Ascending aorta (tissue), 2 donors: Measurements from ENCODE around the gene JAK1. TPM values are rescaled to one million over a fixed set of nuclear protein-coding genes. Genes with fewer than 3 reads are reported as not detected.

Experiments
- DNase-seq, 2 donors: peaks; one replicate each; pipeline ENCODE4 v3.0.0-alpha.2; 2019; ENCODE audit warnings: low spot score in 2 of 2
- H3K27ac ChIP-seq, 2 donors: fragments of 200-600 bp; sonication (generic); one replicate each; pipeline ENCODE4 v1.5.1; 2016 to 2017; ENCODE audit warnings: mild to moderate bottlenecking in 1 of 2
- H3K27me3 ChIP-seq: fragments of 200-600 bp; sonication (generic); one replicate; pipeline ENCODE4 v1.5.1; 2017
- H3K36me3 ChIP-seq, 2 donors: fragments of 200-600 bp; sonication (generic); one replicate each; pipeline ENCODE4 v1.5.1; 2016
- H3K4me1 ChIP-seq, 2 donors: fragments of 200-600 bp; sonication (generic); one replicate each; pipeline ENCODE4 v1.5.1; 2016 to 2017; ENCODE audit warnings: mild to moderate bottlenecking in 1 of 2
- H3K4me3 ChIP-seq, 2 donors: fragments of 200-600 bp; sonication (generic); one replicate each; pipeline ENCODE4 v1.5.1; 2016 to 2017; ENCODE audit warnings: mild to moderate bottlenecking in 1 of 2
- H3K9me3 ChIP-seq, 2 donors: fragments of 200-600 bp; sonication (generic); one replicate each; pipeline ENCODE4 v1.5.1; 2016
- intact Hi-C: fragments of 100-400 bp; cut with DNase I; formaldehyde crosslinking; loops from one replicate; pipeline ENCODE4 v1.15.1; 2023
- total RNA-seq: library from RNA; depleted of rRNA; stranded (reverse); fragments of >200 nt; gene quantifications from one replicate; pipeline ENCODE4 v1.1.0, GENCODE V29; 2016
- TF ChIP-seq, protein P1 (sequence below), 3 experiments: fragments of 200-600 bp in 2 of 3; fragments of 450-650 bp in 1 of 3; sonication (generic) in 2 of 3; IDR thresholded peaks; one replicate each; pipeline ENCODE4 v1.5.1; 2016 to 2019; ENCODE audit warnings: antibody characterized with exemption in 3 of 3, mild to moderate bottlenecking in 1 of 3, moderate library complexity in 1 of 3

The JAK1 gene
- total RNA-seq, 1 donor from 2014 or later, result 53.5 TPM

DNA sequence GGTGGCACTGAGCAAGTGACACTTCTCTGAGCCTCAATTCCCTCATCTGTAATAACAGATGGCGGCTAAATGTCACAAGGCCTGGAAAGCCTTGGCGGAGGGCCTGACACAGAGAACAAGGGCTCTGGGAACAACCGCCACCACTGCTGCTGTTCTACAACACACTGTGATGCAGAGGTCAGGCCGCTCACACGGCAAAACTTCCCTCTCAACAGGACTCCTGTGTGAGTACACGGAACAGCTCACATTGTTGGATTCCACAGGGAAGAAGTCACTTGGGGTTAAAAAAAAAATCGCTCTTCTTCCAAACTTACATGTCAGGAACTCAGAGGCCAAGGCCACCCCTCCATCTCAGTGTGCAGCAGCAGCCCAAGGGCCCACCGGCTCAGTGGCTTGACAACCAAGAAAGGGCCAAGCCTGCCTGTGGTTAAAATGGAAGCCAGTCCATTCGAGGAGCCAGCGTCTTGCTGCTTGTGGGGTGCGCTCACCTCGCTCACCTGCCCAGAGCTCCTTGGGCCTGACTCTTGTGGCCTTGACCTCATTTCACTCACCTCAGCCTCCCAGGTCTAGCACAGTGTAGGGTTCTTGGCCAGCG, 120.4 kb downstream of the JAK1 start:
- Histone ChIP-seq H3K27me3 (no peaks in the 10 kb centered on the region), H3K4me3 (no peak overlapping the region), H3K36me3 (peaks cover 46 to 73% of the 10 kb centered on the region in 2 donors), H3K9me3 (no peaks in the 10 kb centered on the region), H3K27ac (no peak overlapping the region), H3K4me1 (peaks cover 0 to 7% of the 10 kb centered on the region in 2 donors)
- intact Hi-C loops, result no loop called here
- TF ChIP-seq, protein P1, sequence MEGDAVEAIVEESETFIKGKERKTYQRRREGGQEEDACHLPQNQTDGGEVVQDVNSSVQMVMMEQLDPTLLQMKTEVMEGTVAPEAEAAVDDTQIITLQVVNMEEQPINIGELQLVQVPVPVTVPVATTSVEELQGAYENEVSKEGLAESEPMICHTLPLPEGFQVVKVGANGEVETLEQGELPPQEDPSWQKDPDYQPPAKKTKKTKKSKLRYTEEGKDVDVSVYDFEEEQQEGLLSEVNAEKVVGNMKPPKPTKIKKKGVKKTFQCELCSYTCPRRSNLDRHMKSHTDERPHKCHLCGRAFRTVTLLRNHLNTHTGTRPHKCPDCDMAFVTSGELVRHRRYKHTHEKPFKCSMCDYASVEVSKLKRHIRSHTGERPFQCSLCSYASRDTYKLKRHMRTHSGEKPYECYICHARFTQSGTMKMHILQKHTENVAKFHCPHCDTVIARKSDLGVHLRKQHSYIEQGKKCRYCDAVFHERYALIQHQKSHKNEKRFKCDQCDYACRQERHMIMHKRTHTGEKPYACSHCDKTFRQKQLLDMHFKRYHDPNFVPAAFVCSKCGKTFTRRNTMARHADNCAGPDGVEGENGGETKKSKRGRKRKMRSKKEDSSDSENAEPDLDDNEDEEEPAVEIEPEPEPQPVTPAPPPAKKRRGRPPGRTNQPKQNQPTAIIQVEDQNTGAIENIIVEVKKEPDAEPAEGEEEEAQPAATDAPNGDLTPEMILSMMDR (IDR thresholded peaks at IDR 0.05), result no peak
- no peak for DNase-seq

DNA sequence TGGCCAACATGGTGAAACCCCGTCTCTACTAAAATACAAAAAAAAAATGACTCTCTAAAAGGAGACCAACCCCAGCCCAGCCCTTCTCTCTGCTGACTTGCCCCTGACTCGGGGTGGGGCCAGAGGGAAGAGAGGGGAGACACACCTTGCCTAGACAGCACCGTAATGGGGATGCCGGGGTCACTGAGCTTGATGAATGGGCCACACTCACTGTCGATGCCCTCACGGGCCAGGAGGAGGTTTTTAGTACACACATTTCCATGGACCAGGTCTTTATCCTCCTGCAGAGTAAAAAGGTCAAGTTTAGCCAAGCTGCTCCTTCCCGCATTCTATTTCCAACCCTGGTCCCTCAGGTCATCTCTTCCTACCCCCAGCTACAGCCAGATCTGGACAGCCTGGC, 121.7 kb downstream of the JAK1 start:
- Histone ChIP-seq H3K27ac (no peak overlapping the region), H3K27me3 (no peaks in the 10 kb centered on the region), H3K4me1 (peaks cover 0 to 7% of the 10 kb centered on the region in 2 donors), H3K4me3 (no peak overlapping the region), H3K36me3 (peaks cover 47 to 73% of the 10 kb centered on the region in 2 donors), H3K9me3 (no peaks in the 10 kb centered on the region)
- no peak for DNase-seq
- intact Hi-C loops, result no loop called here
- TF ChIP-seq, protein P1 (IDR thresholded peaks at IDR 0.05), result no peak

DNA sequence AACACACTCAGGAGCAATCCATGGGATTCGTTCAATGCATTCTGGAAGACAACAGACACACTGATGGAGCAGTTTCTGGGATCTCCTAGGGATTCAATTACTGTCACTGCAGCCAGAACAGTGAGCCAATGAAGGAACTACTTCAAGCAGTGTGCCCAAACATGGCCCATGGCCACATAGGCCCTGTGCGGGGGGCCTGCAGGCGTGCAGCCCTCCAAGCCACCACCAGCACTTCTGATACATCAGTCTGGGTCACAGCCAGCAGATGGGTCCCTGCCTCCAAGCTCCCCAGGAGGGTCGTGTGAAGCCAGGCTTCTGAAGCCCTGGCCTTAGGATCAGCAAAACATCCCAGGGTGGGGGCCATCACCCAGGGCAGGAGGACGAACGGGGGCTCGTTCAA, 122.2 kb downstream of the JAK1 start:
- Histone ChIP-seq H3K27me3 (no peaks in the 10 kb centered on the region), H3K4me1 (peaks cover 0 to 7% of the 10 kb centered on the region in 2 donors), H3K36me3 (peaks cover 48 to 73% of the 10 kb centered on the region in 2 donors), H3K27ac (no peak overlapping the region), H3K4me3 (no peak overlapping the region), H3K9me3 (no peaks in the 10 kb centered on the region)
- TF ChIP-seq, protein P1 (IDR thresholded peaks at IDR 0.05), result no peak
- no peak for DNase-seq
- intact Hi-C loops, result no loop called here

DNA sequence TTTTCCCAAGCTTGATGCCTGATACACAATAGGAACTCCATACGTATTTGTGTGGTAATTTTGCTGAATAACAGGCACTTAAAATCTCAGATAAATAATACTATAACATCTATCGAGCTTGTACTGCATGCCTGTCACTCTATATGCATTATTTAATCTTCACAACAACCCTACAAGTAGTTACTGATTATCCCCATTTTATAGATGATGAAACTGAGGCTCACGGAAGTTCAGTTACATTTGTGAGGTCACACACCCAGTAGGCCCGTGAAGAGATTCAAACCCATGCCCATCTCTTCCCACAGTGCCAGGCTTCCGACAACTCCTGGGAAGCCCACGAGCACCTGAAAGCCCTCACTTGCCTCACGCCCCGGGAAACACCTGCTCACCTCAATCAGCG, 122.7 kb downstream of the JAK1 start:
- Histone ChIP-seq H3K27me3 (no peaks in the 10 kb centered on the region), H3K9me3 (no peaks in the 10 kb centered on the region), H3K4me3 (no peak overlapping the region), H3K27ac (no peak overlapping the region), H3K4me1 (peaks cover 0 to 7% of the 10 kb centered on the region in 2 donors), H3K36me3 (peaks cover 51 to 71% of the 10 kb centered on the region in 2 donors)
- TF ChIP-seq, protein P1 (IDR thresholded peaks at IDR 0.05), result no peak
- DNase-seq, result no peak
- intact Hi-C loops, result no loop called here

DNA sequence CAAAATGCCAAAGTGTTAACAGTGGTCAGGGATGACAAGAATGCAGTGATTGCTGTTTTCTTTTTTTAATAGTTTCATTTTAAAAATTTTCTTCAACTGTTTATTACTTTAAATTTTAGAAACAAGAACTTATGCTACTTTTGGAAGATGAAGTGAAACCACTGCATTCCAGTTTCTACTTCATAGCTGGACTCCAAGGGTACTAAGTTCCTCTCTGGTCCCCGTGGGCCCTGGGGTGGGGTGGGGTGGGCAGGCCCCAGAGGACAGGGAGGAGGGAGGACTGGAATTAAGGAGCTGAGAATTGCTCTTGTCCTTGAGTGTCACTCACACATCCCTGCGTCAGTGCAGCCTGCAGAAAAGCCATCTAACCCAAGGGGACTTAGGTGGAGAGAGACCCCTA, 124.1 kb downstream of the JAK1 start:
- no peaks in the 10 kb centered on the region for H3K27me3 ChIP-seq
- no peaks in the 10 kb centered on the region for H3K9me3 ChIP-seq
- peaks cover 65 to 72% of the 10 kb centered on the region in 2 donors for H3K36me3 ChIP-seq
- peaks cover 0 to 7% of the 10 kb centered on the region in 2 donors for H3K4me1 ChIP-seq
- TF ChIP-seq, protein P1 (IDR thresholded peaks at IDR 0.05), result no peak
- DNase-seq, result no peak
- intact Hi-C loops, result no loop called here
- H3K4me3 ChIP-seq, result no peak overlapping the region
- no peak overlapping the region for H3K27ac ChIP-seq
